SH-SY5Y (cell line): ENCODE results near the gene KRT83.

Source experiments
- GATA2 ChIP-seq: IDR thresholded peaks from 2 replicates; pipeline ENCODE4 v1.6.1; 2011; ENCODE audit warnings: mild to moderate bottlenecking, low read depth, low read length
- GATA3 ChIP-seq: IDR thresholded peaks from 2 replicates; pipeline ENCODE4 v1.6.1; 2011; ENCODE audit warnings: low read depth, mild to moderate bottlenecking, low read length, moderate library complexity

DNA sequence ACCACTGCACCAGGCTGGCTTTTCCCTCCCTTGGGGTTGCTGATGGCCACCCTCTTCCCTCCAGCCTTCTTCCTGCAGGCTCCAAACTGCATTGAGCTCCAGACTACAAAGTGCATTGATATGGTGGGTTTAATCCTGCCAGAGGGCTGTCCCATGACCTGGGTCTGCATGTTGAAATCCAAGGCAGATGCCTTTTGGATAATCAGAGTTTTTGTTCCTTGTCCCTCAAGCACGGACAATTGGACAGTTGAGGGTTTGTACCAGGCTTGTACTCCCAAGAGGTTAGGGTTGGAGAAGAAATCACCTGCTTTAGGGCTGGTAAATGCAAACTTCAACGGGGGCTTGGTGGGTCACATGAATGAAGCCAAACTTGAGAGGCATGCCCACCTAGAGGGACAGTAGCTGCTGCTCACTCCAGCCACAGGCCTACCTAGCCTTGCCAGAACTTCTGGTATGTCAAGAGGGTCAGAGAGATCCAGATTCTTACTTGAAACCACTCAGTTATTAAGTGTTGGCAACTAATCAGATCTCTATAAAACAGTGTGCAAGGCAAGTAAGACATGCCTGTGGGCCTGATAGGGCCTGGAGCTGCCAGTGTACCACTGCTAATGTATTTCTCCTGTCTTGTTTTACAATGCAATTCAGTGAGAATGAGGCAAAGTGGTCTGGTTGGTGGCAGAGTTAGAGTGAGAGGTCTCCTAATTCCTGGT is 21.7 kb upstream of the KRT83 start:
- TF ChIP-seq GATA2 (no peak), GATA3 (no peak)
